LNCAP (cell line): ENCODE results near the gene PEX11B.

Experiments
- CTCF ChIP-seq: fragments of 450-650 bp; IDR thresholded peaks from 2 replicates; pipeline ENCODE4 v1.5.1; 2017; ENCODE audit warnings: mild to moderate bottlenecking

The PEX11B gene

GRCh38 chr1:145912128-145912641, 6.3 kb downstream of the PEX11B start:
- TF ChIP-seq CTCF: no peak

- TF ChIP-seq CTCF: no peak
These were observed 9.9 kb downstream of the PEX11B start for GRCh38 chr1:145908653-145909052.

GRCh38 chr1:145906954-145907753, 11.4 kb downstream of the PEX11B start:
- TF ChIP-seq CTCF: no peak

GRCh38 chr1:145901312-145902021, 17.1 kb downstream of the PEX11B start:
- no peak for TF ChIP-seq CTCF

GRCh38 chr1:145898756-145899155, 19.8 kb downstream of the PEX11B start:
- TF ChIP-seq CTCF: no peak

GRCh38 chr1:145897969-145898368, 20.5 kb downstream of the PEX11B start:
- no peak for TF ChIP-seq CTCF

- no peak for TF ChIP-seq CTCF
These were observed 23.0 kb downstream of the PEX11B start for GRCh38 chr1:145895471-145895870.
